Testis (tissue), 3 donors: ENCODE measurements around the gene ZNF486. TPM values are rescaled to one million over a fixed set of nuclear protein-coding genes. Genes with fewer than 3 reads are reported as not detected.
"Not testable (repeated sequence)": the region's sequence is repeated elsewhere in the genome, so short reads cannot be mapped to it uniquely, and the experiment has no call there.

Experiments
- DNase-seq: peaks from one replicate; pipeline ENCODE4 v3.0.0-alpha.2; 2019
- H3K27ac ChIP-seq, 2 donors: fragments of 200-600 bp; sonication (generic); one replicate each; pipeline ENCODE4 v1.5.1; 2019
- H3K27me3 ChIP-seq: fragments of 200-600 bp; sonication (generic); one replicate; pipeline ENCODE4 v1.5.1; 2019
- H3K36me3 ChIP-seq: fragments of 200-600 bp; sonication (generic); one replicate; pipeline ENCODE4 v1.5.1; 2017; ENCODE audit warnings: low read depth; ENCODE audit errors: missing control alignments
- H3K4me1 ChIP-seq: fragments of 200-600 bp; sonication (generic); one replicate; pipeline ENCODE4 v1.5.1; 2019
- H3K4me3 ChIP-seq, 2 donors: fragments of 200-600 bp; sonication (generic); one replicate each; pipeline ENCODE4 v1.5.1; 2017 to 2019
- H3K9me3 ChIP-seq: fragments of 200-600 bp; sonication (generic); one replicate; pipeline ENCODE4 v1.5.1; 2017
- CTCF ChIP-seq, 3 experiments: fragments of 450-650 bp in 2 of 3; fragments of 200-600 bp in 1 of 3; sonication (generic) in 1 of 3; IDR thresholded peaks; one replicate each; pipeline ENCODE4 v1.5.1; 2016 to 2019; ENCODE audit warnings: antibody characterized with exemption in 3 of 3, mild to moderate bottlenecking in 2 of 3, moderate library complexity in 1 of 3
- POLR2A ChIP-seq: fragments of 450-650 bp; IDR thresholded peaks from one replicate; pipeline ENCODE4 v1.6.1; 2017; ENCODE audit warnings: antibody characterized with exemption, mild to moderate bottlenecking, moderate library complexity
- WGBS, 2 donors: methylation state at CpG; one replicate each; pipeline ENCODE4 v1.1.5; 2018; 5-methylcytosine and 5-hydroxymethylcytosine counted together
- intact Hi-C: fragments of 100-400 bp; cut with DNase I; formaldehyde crosslinking; loops from one replicate; pipeline ENCODE4 v1.15.1; 2023; ENCODE audit warnings: low total_unique reads
- polyA plus RNA-seq: library from polyadenylated mRNA; stranded (reverse); fragments of 350-450 nt; fragmentation: Illumina TruSeq; extraction: RNeasy Lipid Tissue Mini Kit (QIAGEN cat#74804); gene quantifications from one replicate; pipeline ENCODE4 v1.2.3, GENCODE V29; 2014; ENCODE audit warnings: low read depth, low replicate concordance; ENCODE audit not compliant: insufficient read depth
- total RNA-seq, 2 donors: library from RNA; depleted of rRNA; stranded (reverse); fragments of >200 nt; gene quantifications; one replicate each; pipeline ENCODE4 v1.2.3, GENCODE V29; 2016

ZNF486 gene
- total and polyA plus RNA-seq, 3 donors from 2014 or later, result 2.6 to 5.1 (median 3.7) TPM

- Histone ChIP-seq H3K4me1 (peaks cover 4% of the 10 kb centered on the region), H3K9me3 (no peaks in the 10 kb centered on the region), H3K27ac (peak overlapping the region; percentile 46 to 81), H3K4me3 (peak overlapping the region; percentile 65 to 78), H3K27me3 (no peaks in the 10 kb centered on the region), H3K36me3 (no peaks in the 10 kb centered on the region)
- WGBS, 2 donors, result 10 to 14% methylated on average over 22 of the region's 22 CpGs
- TF ChIP-seq CTCF (IDR thresholded peaks at IDR 0.05) (no peak), POLR2A (no peak)
- no peak for DNase-seq
- intact Hi-C loops, result no loop called here
Measured at GRCh38 chr19:20167651-20168122, 673 bp downstream of the ZNF486 start.

GRCh38 chr19:20171285-20171684, 4.3 kb downstream of the ZNF486 start:
- DNase-seq, result no peak
- WGBS, 2 donors, result 87 to 95% methylated on average over 3 of the region's 3 CpGs
- no peaks in the 10 kb centered on the region for H3K36me3 ChIP-seq
- TF ChIP-seq POLR2A (no peak), CTCF (IDR thresholded peaks at IDR 0.05) (no peak)
- H3K4me1 ChIP-seq, result peaks cover 4% of the 10 kb centered on the region
- intact Hi-C loops, result no loop called here
- H3K9me3 ChIP-seq, result no peaks in the 10 kb centered on the region
- H3K4me3 ChIP-seq, result no peak overlapping the region
- no peak overlapping the region for H3K27ac ChIP-seq
- H3K27me3 ChIP-seq, result no peaks in the 10 kb centered on the region

- H3K36me3 ChIP-seq, DNase-seq, H3K27ac ChIP-seq, H3K9me3 ChIP-seq, H3K4me1 ChIP-seq, H3K27me3 ChIP-seq, H3K4me3 ChIP-seq, intact Hi-C loops: not testable (repeated sequence)
- WGBS, 2 donors, result 87 to 95% methylated on average over 3 to 28 of the region's 28 CpGs
Measured at GRCh38 chr19:20175848-20176247, 8.8 kb downstream of the ZNF486 start.

GRCh38 chr19:20179956-20180355, 12.9 kb downstream of the ZNF486 start:
- H3K9me3 ChIP-seq, H3K36me3 ChIP-seq, H3K4me3 ChIP-seq, H3K4me1 ChIP-seq, intact Hi-C loops, DNase-seq, H3K27me3 ChIP-seq, H3K27ac ChIP-seq: not testable (repeated sequence)

GRCh38 chr19:20182222-20182785, 15.3 kb downstream of the ZNF486 start:
- no peak for DNase-seq
- Histone ChIP-seq H3K27me3 (no peaks in the 10 kb centered on the region), H3K9me3 (no peaks in the 10 kb centered on the region), H3K27ac (no peak overlapping the region), H3K36me3 (no peaks in the 10 kb centered on the region), H3K4me3 (no peak overlapping the region), H3K4me1 (no peaks in the 10 kb centered on the region)
- TF ChIP-seq POLR2A, result no peak
- TF ChIP-seq CTCF (IDR thresholded peaks at IDR 0.05), result no peak
- intact Hi-C loops, result no loop called here

GRCh38 chr19:20186174-20186573, 19.2 kb downstream of the ZNF486 start:
- WGBS, 2 donors, result 71 to 92% methylated on average over 4 of the region's 4 CpGs
- H3K4me1 ChIP-seq, result no peaks in the 10 kb centered on the region
- TF ChIP-seq POLR2A (no peak), CTCF (IDR thresholded peaks at IDR 0.05) (no peak)
- no peaks in the 10 kb centered on the region for H3K9me3 ChIP-seq
- no peak overlapping the region for H3K4me3 ChIP-seq
- H3K27me3 ChIP-seq, result no peaks in the 10 kb centered on the region
- H3K36me3 ChIP-seq, result no peaks in the 10 kb centered on the region
- no peak overlapping the region for H3K27ac ChIP-seq
- DNase-seq, result no peak
- intact Hi-C loops, result no loop called here
